HepG2 (cell line): Measurements from ENCODE around the gene DBNDD2. TPM values are rescaled to one million over a fixed set of nuclear protein-coding genes. Genes with fewer than 3 reads are reported as not detected.

Source experiments
- AGO1 ChIP-seq: fragments of 200-400 bp; formaldehyde crosslinking; IDR thresholded peaks from 2 replicates; pipeline ENCODE4 v1.6.1; 2017; ENCODE audit warnings: mild to moderate bottlenecking, low read depth, low read length, moderate library complexity; ENCODE audit not compliant: poor library complexity, severe bottlenecking
- CBX2 ChIP-seq, 2 experiments: fragments of 200-600 bp in 1 of 2; sonication (generic); formaldehyde crosslinking in 1 of 2; IDR thresholded peaks; 2 replicates each; pipeline versions ENCODE4 v1.7.0 to v1.8.1; 2018 to 2022; ENCODE audit warnings: low read depth in 2 of 2, low read length in 1 of 2, mild to moderate bottlenecking in 1 of 2, missing genetic modification reagents in 1 of 2
- CHD2 ChIP-seq: IDR thresholded peaks from 2 replicates; pipeline ENCODE4 v1.6.1; 2011; ENCODE audit warnings: low read depth, low read length, improper control_type of control experiment
- ELF1 ChIP-seq: sonication (generic); formaldehyde crosslinking; IDR thresholded peaks from 2 replicates; pipeline ENCODE4 v1.4.0; 2020; ENCODE audit warnings: missing genetic modification reagents
- GABPB1 ChIP-seq: IDR thresholded peaks from 2 replicates; pipeline ENCODE4 v1.6.1; 2016; ENCODE audit warnings: mild to moderate bottlenecking, missing genetic modification reagents, moderate library complexity, missing compliant biosample characterization
- HOXA3 ChIP-seq: sonication (generic); formaldehyde crosslinking; IDR thresholded peaks from 2 replicates; pipeline ENCODE4 v1.5.0; 2020; ENCODE audit warnings: missing genetic modification reagents
- HOXA5 ChIP-seq: sonication (generic); formaldehyde crosslinking; IDR thresholded peaks from 2 replicates; pipeline ENCODE4 v1.4.0; 2020; ENCODE audit warnings: missing genetic modification reagents
- IRF2 ChIP-seq: IDR thresholded peaks from 2 replicates; pipeline ENCODE4 v1.6.1; 2018; ENCODE audit warnings: missing genetic modification reagents, missing compliant biosample characterization
- KLF9 ChIP-seq: IDR thresholded peaks from 2 replicates; pipeline ENCODE4 v1.6.1; 2016; ENCODE audit warnings: low read depth
- MXD4 ChIP-seq: IDR thresholded peaks from 2 replicates; pipeline ENCODE4 v1.6.1; 2016; ENCODE audit warnings: mild to moderate bottlenecking, missing biosample characterization, missing genetic modification reagents
- SAP130 ChIP-seq: IDR thresholded peaks from 2 replicates; pipeline ENCODE4 v1.6.1; 2016; ENCODE audit warnings: low read depth
- SP1 ChIP-seq, 2 experiments: fragments of 450-650 bp in 1 of 2; sonication (generic) in 1 of 2; formaldehyde crosslinking in 1 of 2; IDR thresholded peaks; 2 replicates each; pipeline versions ENCODE4 v1.4.0 to v1.6.1; 2016 to 2020; ENCODE audit warnings: missing genetic modification reagents in 1 of 2
- SRSF1 ChIP-seq: fragments of 200-400 bp; formaldehyde crosslinking; optimal IDR thresholded peaks from 2 replicates; pipeline ENCODE3; 2017; ENCODE audit warnings: mild to moderate bottlenecking, low read depth, low read length, moderate library complexity
- TGIF2 ChIP-seq: IDR thresholded peaks from 2 replicates; pipeline ENCODE4 v1.6.1; 2016; ENCODE audit warnings: control low read depth, missing compliant biosample characterization
- ZNF234 ChIP-seq: sonication (generic); formaldehyde crosslinking; conservative IDR thresholded peaks from 2 replicates; pipeline ENCODE4 v1.5.1; 2020; ENCODE audit warnings: mild to moderate bottlenecking, missing genetic modification reagents
- ZNF235 ChIP-seq: sonication (generic); formaldehyde crosslinking; IDR thresholded peaks from 2 replicates; pipeline ENCODE4 v1.8.1; 2023; ENCODE audit warnings: mild to moderate bottlenecking, missing genetic modification reagents, borderline replicate concordance
- ZNF431 ChIP-seq: sonication (generic); formaldehyde crosslinking; IDR thresholded peaks from 2 replicates; pipeline ENCODE4 v1.9.0; 2022; ENCODE audit warnings: missing genetic modification reagents, low read depth, mild to moderate bottlenecking, borderline replicate concordance
- ZNF543 ChIP-seq: sonication (generic); formaldehyde crosslinking; IDR thresholded peaks from 2 replicates; pipeline ENCODE4 v1.4.0; 2020; ENCODE audit warnings: mild to moderate bottlenecking, missing genetic modification reagents
- ZNF792 ChIP-seq: IDR thresholded peaks from 2 replicates; pipeline ENCODE4 v1.6.1; 2016
- polyA plus RNA-seq, 8 experiments: library from polyadenylated mRNA; depleted of rRNA in 3 of 8; stranded (reverse) in 7 of 8; unstranded in 1 of 8; fragments of >200 nt; fragmentation: Illumina TruSeq in 4 of 8; extraction: Trizol in 4 of 8; gene quantifications; 2 replicates each; pipeline versions ENCODE4 v1.2.1 to v1.2.3, GENCODE V29; 2011 to 2016; ENCODE audit warnings: low read depth in 4 of 8, missing spikeins in 1 of 8, mixed read lengths in 1 of 8; ENCODE audit not compliant: insufficient read depth in 1 of 8
- total RNA-seq, 5 experiments: library from RNA; depleted of rRNA; stranded (reverse); fragments of >200 nt; fragmentation: Illumina TruSeq; extraction: Trizol; gene quantifications; 2 replicates each; pipeline ENCODE4 v1.2.3, GENCODE V29; 2016; ENCODE audit warnings: low read depth in 1 of 5
- TF ChIP-seq, protein P1 (sequence below): IDR thresholded peaks from 2 replicates; pipeline ENCODE4 v1.6.1; 2016; ENCODE audit warnings: missing biosample characterization, missing genetic modification reagents, low read depth
- TF ChIP-seq, protein P2 (sequence below): IDR thresholded peaks from 2 replicates; pipeline ENCODE4 v1.6.1; 2012; ENCODE audit warnings: inconsistent platforms
- TF ChIP-seq, protein P3 (sequence below), 2 experiments: sonication (generic) in 1 of 2; formaldehyde crosslinking in 1 of 2; IDR thresholded peaks; 2 replicates each; pipeline versions ENCODE4 v1.4.0 to v1.6.1; 2018 to 2020; ENCODE audit warnings: missing genetic modification reagents in 2 of 2, borderline replicate concordance in 1 of 2, low read depth in 1 of 2, mild to moderate bottlenecking in 1 of 2, missing biosample characterization in 1 of 2
- TF ChIP-seq, protein P4 (sequence below): sonication (generic); formaldehyde crosslinking; IDR thresholded peaks from 2 replicates; pipeline ENCODE4 v1.5.1; 2020; ENCODE audit warnings: mild to moderate bottlenecking, missing genetic modification reagents, borderline replicate concordance
- TF ChIP-seq, protein P5 (sequence below): sonication (generic); formaldehyde crosslinking; IDR thresholded peaks from 2 replicates; pipeline ENCODE4 v1.5.1; 2020; ENCODE audit warnings: missing genetic modification reagents, mild to moderate bottlenecking, borderline replicate concordance

DBNDD2 gene
- total and polyA plus RNA-seq, 2 of the 13 experiments (the other 11 are each of a cell fraction or from before 2014, with no cell fraction given): 16.7 to 47.6 TPM

DNA sequence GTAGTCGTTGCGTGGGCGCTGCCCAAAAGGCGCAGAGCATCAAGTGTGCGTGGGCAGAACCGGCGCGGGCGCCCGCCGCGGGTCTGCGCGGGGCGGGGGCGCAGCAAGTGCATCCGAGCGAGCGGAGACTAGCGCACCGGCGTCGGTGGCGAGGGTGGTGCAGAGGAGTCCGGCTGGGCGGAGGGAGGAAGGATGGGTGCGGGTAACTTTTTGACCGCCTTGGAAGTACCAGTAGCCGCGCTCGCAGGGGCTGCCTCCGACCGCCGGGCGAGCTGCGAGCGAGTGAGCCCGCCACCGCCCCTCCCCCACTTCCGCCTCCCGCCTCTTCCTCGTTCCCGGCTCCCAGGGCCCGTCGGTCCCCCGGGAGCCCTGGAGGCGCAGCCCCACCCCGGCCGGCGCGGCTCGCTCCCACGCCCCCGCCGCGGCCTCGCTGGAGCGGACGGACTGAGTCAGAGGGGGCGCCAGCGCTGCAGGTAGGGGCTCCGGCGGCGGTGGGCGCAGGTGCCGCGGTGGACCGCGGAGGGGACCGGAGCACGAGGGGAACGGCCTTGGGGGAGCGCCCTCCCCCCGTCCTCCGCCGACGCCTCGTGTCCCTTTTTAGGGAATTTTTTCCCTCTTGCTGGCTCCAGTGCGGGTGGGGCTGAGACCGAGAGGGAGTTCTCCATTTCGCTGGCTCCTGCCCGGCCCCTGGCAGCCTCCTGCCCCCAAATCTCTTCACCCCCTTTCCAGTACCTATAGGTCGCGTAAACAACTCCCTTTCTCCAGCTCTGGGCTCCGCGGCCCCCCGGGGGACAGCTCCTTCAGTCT, 1.6 kb upstream of the DBNDD2 start (continued):
- TF ChIP-seq, protein P1, sequence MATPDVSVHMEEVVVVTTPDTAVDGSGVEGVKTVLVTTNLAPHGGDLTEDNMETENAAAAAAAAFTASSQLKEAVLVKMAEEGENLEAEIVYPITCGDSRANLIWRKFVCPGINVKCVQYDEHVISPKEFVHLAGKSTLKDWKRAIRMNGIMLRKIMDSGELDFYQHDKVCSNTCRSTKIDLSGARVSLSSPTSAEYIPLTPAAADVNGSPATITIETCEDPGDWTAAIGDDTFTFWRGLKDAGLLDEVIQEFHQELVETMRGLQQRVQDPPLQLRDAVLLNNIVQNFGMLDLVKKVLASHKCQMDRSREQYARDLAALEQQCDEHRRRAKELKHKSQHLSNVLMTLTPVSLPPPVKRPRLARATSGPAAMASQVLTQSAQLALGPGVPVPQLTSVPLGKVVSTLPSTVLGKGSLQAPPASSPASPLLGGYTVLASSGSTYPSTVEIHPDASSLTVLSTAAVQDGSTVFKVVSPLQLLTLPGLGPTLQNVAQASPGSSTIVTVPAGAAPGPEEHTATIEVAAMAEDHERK (CRISPR knock-in tag): no peak
- TF ChIP-seq CHD2: peak; percentile 24; the same call in 1 of the 2 replicates
- TF ChIP-seq, protein P2, sequence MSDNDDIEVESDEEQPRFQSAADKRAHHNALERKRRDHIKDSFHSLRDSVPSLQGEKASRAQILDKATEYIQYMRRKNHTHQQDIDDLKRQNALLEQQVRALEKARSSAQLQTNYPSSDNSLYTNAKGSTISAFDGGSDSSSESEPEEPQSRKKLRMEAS: peak; percentile 63
- 0 out of 2 replicates have a peak, but pooled peaks have one; percentile 34 for TF ChIP-seq KLF9
- TF ChIP-seq, protein P3, sequence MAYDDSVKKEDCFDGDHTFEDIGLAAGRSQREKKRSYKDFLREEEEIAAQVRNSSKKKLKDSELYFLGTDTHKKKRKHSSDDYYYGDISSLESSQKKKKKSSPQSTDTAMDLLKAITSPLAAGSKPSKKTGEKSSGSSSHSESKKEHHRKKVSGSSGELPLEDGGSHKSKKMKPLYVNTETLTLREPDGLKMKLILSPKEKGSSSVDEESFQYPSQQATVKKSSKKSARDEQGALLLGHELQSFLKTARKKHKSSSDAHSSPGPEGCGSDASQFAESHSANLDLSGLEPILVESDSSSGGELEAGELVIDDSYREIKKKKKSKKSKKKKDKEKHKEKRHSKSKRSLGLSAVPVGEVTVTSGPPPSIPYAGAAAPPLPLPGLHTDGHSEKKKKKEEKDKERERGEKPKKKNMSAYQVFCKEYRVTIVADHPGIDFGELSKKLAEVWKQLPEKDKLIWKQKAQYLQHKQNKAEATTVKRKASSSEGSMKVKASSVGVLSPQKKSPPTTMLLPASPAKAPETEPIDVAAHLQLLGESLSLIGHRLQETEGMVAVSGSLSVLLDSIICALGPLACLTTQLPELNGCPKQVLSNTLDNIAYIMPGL (CRISPR knock-in tag; IDR thresholded peaks at IDR 0.05; ENCODE audit: borderline replicate concordance in 1 of 2, low read depth in 1 of 2): peak in 1 of 2 experiments; percentile 68; a peak in 3 of 4 replicates
- peak; percentile 36; the same call in 1 of the 2 replicates for TF ChIP-seq MXD4 (CRISPR knock-in tag)
- TF ChIP-seq, protein P4, sequence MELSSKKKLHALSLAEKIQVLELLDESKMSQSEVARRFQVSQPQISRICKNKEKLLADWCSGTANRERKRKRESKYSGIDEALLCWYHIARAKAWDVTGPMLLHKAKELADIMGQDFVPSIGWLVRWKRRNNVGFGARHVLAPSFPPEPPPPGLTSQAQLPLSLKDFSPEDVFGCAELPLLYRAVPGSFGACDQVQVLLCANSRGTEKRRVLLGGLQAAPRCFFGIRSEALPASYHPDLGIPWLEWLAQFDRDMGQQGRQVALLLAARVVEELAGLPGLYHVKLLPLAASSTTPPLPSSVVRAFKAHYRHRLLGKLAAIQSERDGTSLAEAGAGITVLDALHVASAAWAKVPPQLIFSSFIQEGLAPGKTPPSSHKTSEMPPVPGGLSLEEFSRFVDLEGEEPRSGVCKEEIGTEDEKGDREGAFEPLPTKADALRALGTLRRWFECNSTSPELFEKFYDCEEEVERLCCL (CRISPR knock-in tag): no peak
- 0 out of 2 replicates have a peak, but pooled peaks have one; percentile 5 for TF ChIP-seq HOXA5 (CRISPR knock-in tag)
- TF ChIP-seq GABPB1 (CRISPR knock-in tag): peak; percentile 85
- TF ChIP-seq SRSF1: peak; percentile 22
- TF ChIP-seq, protein P5, sequence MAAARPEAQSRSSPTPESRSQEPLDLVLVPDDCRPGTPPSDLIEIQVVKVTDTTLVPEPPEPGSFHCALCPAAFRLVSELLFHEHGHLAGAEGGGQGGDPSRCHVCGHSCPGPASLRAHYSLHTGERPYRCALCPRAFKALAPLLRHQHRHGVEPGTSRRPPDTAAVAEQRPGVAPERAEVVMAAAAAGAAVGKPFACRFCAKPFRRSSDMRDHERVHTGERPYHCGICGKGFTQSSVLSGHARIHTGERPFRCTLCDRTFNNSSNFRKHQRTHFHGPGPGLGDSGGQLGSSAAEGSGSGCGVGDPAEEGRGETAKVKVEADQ (CRISPR knock-in tag): peak; percentile 82; the same call in 1 of the 2 replicates
- TF ChIP-seq AGO1: peak; percentile 36
- TF ChIP-seq SP1 (IDR thresholded peaks at IDR 0.05): no peak
- TF ChIP-seq SP1 (CRISPR knock-in tag; IDR thresholded peaks at IDR 0.05): no peak
- no peak for TF ChIP-seq ZNF792
- no peak for TF ChIP-seq CBX2 (IDR thresholded peaks at IDR 0.05; ENCODE audit: low read depth, low read length)
- TF ChIP-seq CBX2 (CRISPR knock-in tag; IDR thresholded peaks at IDR 0.05; ENCODE audit: low read depth): no peak
- TF ChIP-seq ZNF543: peak; percentile 58
- TF ChIP-seq ZNF235: no peak
- 0 out of 2 replicates have a peak, but pooled peaks have one; percentile 11 for TF ChIP-seq IRF2 (CRISPR knock-in tag)
- TF ChIP-seq SAP130 (CRISPR knock-in tag): peak; percentile 42
- TF ChIP-seq ZNF234 (CRISPR knock-in tag): no peak
- peak; percentile 54; the same call in 1 of the 2 replicates for TF ChIP-seq HOXA3
- peak; percentile 56; the same call in 1 of the 2 replicates for TF ChIP-seq ELF1 (CRISPR knock-in tag)
- TF ChIP-seq ZNF431 (CRISPR knock-in tag): no peak
- TF ChIP-seq TGIF2 (CRISPR knock-in tag): peak; percentile 24; the same call in 1 of the 2 replicates
